HG02870 (cell line): Measurements from ENCODE around the gene NMRK2.

ENCODE experiments used
- ATAC-seq: cut with Tn5 transposase; IDR thresholded peaks from one replicate; pipeline ENCODE4 v1.9.1; 2021; ENCODE audit warnings: mild to moderate bottlenecking, moderate library complexity; ENCODE audit not compliant: unreplicated experiment

The NMRK2 gene

GRCh38 chr19:3980353-3981251, 47.7 kb downstream of the NMRK2 start:
- no peak for ATAC-seq

DNA sequence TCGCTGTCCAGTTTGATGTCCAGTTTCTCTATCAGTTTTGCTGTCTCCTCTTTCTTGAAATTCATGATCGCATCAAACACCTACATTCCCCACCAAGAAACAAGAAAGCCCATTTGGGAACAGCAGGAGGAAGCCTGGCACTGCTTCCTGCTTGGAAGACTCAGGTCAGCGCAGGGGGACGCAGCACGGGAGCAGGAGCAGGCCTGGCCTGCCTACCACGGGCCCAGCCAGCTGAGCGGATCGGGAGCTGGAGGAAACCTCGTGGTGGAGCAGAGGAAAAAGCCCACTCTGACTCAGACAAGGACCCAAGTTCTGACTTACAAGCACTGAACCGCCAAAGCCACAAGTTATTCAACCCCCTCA, 48.5 kb downstream of the NMRK2 start:
- no peak for ATAC-seq

GRCh38 chr19:3981736-3982681, 49.1 kb downstream of the NMRK2 start:
- ATAC-seq = no peak

- ATAC-seq = no peak
Measured at GRCh38 chr19:3982701-3983541, 50.1 kb downstream of the NMRK2 start.

GRCh38 chr19:3983542-3983914, 50.7 kb downstream of the NMRK2 start:
- no peak for ATAC-seq

DNA sequence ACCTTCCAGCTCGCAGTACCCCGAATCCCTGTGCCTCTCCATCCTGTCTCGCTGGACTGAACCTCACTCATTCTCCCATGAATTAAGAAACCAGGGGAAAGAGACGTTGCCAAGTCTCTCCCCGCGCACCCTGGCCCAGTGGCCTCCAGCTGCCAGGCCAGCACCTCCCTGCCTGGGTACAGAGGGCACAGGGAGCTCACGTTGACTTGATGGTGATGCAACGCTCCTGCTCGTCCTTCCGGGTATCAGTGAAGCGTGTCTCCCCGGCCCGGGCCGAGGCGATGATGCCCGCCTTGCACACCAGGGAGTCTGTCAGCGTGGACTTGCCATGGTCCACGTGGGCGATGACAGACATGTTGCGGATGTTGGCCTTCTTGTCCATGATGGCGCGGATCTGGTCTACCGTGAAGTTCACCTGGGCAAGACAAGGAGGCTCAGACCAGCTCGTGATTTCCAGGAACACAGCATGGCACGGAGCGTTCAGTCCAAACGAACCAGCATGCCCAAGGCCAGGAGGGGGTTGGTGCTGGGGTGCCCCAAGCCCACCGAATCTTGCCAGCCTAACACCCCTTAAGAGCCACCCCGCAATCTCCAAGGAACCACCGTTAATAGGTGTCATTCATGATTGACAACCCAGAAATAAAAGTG, 51.2 kb downstream of the NMRK2 start:
- ATAC-seq = no peak

GRCh38 chr19:3984584-3984907, 51.7 kb downstream of the NMRK2 start:
- ATAC-seq = no peak

GRCh38 chr19:3984908-3985642, 52.2 kb downstream of the NMRK2 start, which contains the start of gene EEF2:
EEF2 (minus strand) TSS chr19:3985463; CDS start chr19:3985380, 83 bp downstream.
- ATAC-seq = no peak

DNA sequence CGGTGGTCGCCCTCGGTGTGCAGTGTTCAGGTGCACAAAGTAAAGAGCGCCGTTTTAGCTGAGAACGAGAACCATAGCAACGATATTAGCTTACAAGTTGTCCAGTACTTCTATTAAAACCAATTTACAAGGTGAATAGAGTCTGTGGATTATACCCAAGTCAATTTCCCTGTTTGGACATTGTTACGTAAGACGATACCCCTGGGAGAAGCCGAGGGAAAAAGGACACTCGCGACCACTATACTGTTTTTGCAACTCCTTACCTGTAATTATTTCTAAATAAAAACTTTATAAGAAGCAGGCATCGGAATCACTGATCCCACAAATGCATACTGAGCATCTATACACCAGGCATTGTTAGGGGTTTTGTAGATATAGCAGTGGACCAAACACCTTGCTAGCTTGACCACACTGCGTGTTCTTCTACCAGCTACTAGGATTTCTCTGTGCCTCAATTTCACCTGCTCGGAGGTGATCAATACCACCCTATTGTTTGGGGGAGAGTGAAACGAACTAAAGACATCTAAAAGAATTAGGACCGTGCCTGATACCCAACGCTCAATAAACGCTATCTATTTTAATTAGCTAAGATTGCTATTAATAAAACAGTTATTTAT, 52.9 kb downstream of the NMRK2 start:
- no peak for ATAC-seq

DNA sequence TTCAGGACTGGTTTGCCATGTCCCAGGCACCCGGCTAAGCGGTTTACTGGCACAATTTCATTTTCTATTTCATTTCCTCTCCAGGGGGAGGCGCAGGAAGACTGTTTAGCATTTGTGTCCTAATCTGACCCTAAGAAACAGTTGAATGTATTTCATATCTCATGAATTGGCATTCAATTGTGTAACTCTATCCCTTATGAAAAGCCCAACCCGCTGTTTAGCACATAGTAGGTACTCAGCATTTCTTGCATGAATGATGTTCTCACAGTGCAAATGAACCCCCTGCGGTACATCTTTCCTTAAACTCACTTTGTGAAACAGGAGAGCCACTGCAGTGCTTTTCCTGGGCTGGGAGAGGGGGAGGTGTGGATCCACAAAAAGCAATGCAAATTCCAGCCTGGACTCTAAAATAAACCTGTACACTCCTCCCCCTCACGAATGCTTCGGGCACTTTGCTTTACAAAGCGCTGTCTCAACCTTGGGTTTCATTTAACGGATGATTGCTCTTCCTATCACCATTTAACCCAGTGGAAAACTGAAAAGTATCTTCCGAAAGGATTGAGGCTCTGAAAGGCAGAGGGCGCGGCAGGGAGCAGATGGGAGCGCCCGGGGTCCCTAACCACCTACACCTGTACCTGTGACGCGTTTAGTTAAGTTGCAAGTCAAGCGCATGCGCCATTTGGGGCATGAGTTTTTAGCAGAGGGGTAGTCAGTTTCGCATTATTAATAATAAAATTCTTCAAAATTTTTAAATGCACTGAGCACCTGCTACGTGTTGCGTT, 53.6 kb downstream of the NMRK2 start:
- no peak for ATAC-seq

DNA sequence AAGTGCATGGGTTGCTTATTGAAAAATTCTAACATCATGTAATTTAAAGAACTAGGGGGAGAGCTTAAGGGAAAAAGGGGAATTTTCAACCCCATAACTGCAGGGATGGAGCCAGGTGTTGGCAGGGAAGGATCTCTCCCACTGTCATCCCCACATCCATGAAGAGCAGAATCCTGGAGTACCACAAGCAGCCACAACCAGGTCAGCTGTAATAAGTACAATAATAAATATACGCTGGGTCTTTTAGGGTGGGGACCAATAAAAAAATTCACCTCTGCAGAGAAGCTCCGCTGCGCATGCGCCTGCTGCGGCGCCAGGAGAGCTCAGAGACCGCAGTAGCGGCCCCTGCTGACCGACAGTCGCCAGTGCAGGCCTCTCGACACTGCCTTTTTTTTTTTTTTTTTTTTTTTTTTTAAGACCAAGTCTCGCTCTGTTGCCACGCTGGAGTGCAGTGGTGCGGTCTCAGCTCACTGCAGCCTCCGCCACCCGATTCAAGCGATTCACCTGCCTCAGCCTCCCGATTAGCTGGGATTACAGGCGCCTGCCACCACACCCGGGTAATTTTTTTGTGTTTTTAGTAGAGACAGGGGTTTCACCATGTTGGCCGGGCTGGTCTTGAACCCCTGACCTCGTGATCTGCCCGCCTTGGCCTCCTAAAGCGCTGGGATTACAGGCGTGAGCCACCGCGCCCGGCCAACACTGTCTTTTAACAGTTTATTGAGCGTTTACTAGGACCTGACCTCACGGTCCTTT, 54.9 kb downstream of the NMRK2 start:
- no peak for ATAC-seq

DNA sequence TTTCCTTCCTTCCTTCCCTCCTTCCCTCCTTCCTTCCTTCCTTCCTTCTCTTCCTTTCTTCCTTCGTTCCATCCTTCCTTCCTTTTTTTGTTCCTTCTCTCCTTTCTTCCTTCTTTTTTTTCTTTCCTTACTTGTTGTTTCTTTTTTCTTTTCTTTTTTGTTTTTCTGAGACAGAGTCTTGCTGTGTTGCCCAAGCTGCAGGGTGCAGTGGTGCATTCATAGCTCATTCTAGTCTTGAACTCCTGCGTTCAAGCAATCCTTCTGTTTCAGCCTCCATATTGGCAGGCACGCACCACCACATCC, 57.9 kb downstream of the NMRK2 start:
- no peak for ATAC-seq
